GM04504 (cell line): ENCODE data around the gene DEFB112.

Source experiments
- DNase-seq: peaks from one replicate; pipeline ENCODE4 v3.0.0-alpha.2; 2012; ENCODE audit warnings: low read depth

DEFB112 gene

GRCh38 chr6:50049829-50050228 lies at the start of gene DEFB112:
Gene DEFB112 (minus strand): TSS chr6:50049929. CDS start chr6:50049869, 60 bp downstream.
- DNase-seq: no peak

GRCh38 chr6:50098641-50098993 lies 48.9 kb upstream of the DEFB112 start:
- no peak for DNase-seq

- no peak for DNase-seq
Measured at GRCh38 chr6:50097966-50098640, 48.4 kb upstream of the DEFB112 start.

- no peak for DNase-seq
Measured at GRCh38 chr6:50096296-50096695, 46.6 kb upstream of the DEFB112 start.

- no peak for DNase-seq
Measured at GRCh38 chr6:50093938-50094272, 44.2 kb upstream of the DEFB112 start.

- no peak for DNase-seq
Measured at GRCh38 chr6:50093116-50093937, 43.6 kb upstream of the DEFB112 start.

- DNase-seq: peak; percentile 45
Measured at GRCh38 chr6:50091641-50092040, 41.9 kb upstream of the DEFB112 start.

- DNase-seq: no peak
Measured at GRCh38 chr6:50089911-50090310, 40.2 kb upstream of the DEFB112 start.

GRCh38 chr6:50087231-50087954 lies 37.7 kb upstream of the DEFB112 start:
- DNase-seq: peak; percentile 73

- no peak for DNase-seq
Measured at GRCh38 chr6:50077385-50077784, 27.7 kb upstream of the DEFB112 start.

- no peak for DNase-seq
Measured at GRCh38 chr6:50076431-50076830, 26.7 kb upstream of the DEFB112 start.

GRCh38 chr6:50071921-50072320 lies 22.2 kb upstream of the DEFB112 start:
- DNase-seq: no peak

- no peak for DNase-seq
Measured at GRCh38 chr6:50070101-50070500, 20.4 kb upstream of the DEFB112 start.

GRCh38 chr6:50062051-50062450 lies 12.3 kb upstream of the DEFB112 start:
- DNase-seq: no peak

- no peak for DNase-seq
Measured at GRCh38 chr6:50056242-50056641, 6.5 kb upstream of the DEFB112 start.

GRCh38 chr6:50047026-50047425 lies 2.7 kb downstream of the DEFB112 start:
- DNase-seq: no peak

- DNase-seq: peak; percentile 0
Measured at GRCh38 chr6:50030777-50031562, 18.8 kb downstream of the DEFB112 start.

GRCh38 chr6:50030350-50030749 lies 19.4 kb downstream of the DEFB112 start:
- DNase-seq: no peak

GRCh38 chr6:50025258-50025657 lies 24.5 kb downstream of the DEFB112 start:
- no peak for DNase-seq

GRCh38 chr6:50021894-50022293 lies 27.8 kb downstream of the DEFB112 start, which contains the start of gene DEFB110:
Gene DEFB110 (minus strand): TSS chr6:50021994. CDS start chr6:50021935, 59 bp downstream.
- no peak for DNase-seq

GRCh38 chr6:50007819-50008218 lies 41.9 kb downstream of the DEFB112 start:
- DNase-seq: peak; percentile 28

- DNase-seq: no peak
Measured at GRCh38 chr6:50003139-50003538, 46.6 kb downstream of the DEFB112 start.
